Activated naive CD8-positive, alpha-beta T cell treated with anti-CD3 and anti-CD28 coated beads, Interleukin-2, amount 10 ng/mL, durations not matched to agents 7 days and 5 days (primary cell): Measurements from ENCODE around the gene OR1D5. TPM values are rescaled to one million over a fixed set of nuclear protein-coding genes. Genes with fewer than 3 reads are reported as not detected.
A peak's percentile ranks its signal among the peaks of the same experiment; 100 is the strongest.

Experiments used
- ATAC-seq: fragments of 150-1000 bp; cut with Tn5 transposase; one replicate; pipeline ENCODE4 v1.10.0; 2021; ENCODE audit warnings: low read depth, moderate library complexity
- POLR2A ChIA-PET: fragments of 350-600 bp; sonication (Branson Sonifier 250); formaldehyde crosslinking; loops from one replicate; lab custom pipeline; 2021; ENCODE audit warnings: antibody characterized with exemption; lab: Charles Lee
- DNase-seq: peaks from one replicate; pipeline ENCODE4 v3.0.0; 2021
- H3K27ac Mint-ChIP-seq: one replicate; pipeline ENCODE4 v1.8.0; 2022; ENCODE audit warnings: mild to moderate bottlenecking, mixed read lengths
- H3K27me3 Mint-ChIP-seq: one replicate; pipeline ENCODE4 v1.8.0; 2022; ENCODE audit warnings: mild to moderate bottlenecking, moderate library complexity, mixed read lengths
- H3K36me3 Mint-ChIP-seq: one replicate; pipeline ENCODE4 v1.8.0; 2021; ENCODE audit warnings: mild to moderate bottlenecking, mixed read lengths
- H3K4me1 Mint-ChIP-seq: one replicate; pipeline ENCODE4 v1.8.0; 2021; ENCODE audit warnings: mixed read lengths
- H3K4me3 Mint-ChIP-seq: one replicate; pipeline ENCODE4 v1.8.0; 2022; ENCODE audit warnings: mild to moderate bottlenecking, moderate library complexity, mixed read lengths
- H3K9me3 Mint-ChIP-seq: one replicate; pipeline ENCODE4 v1.8.0; 2021; ENCODE audit warnings: mixed read lengths
- total RNA-seq, 2 experiments: library from RNA; stranded (reverse); gene quantifications; one replicate each; pipeline ENCODE4 v1.2.3, GENCODE V29; 2021

Gene OR1D5
- total RNA-seq, 2 experiments from 2014 or later, result not detected

- DNase-seq, result no peak
- H3K36me3 Mint-ChIP-seq, result no peaks in the 10 kb centered on the region
Measured at GRCh38 chr17:3026856-3027751, 36.3 kb downstream of the OR1D5 start.

GRCh38 chr17:3026125-3026855 lies 37.1 kb downstream of the OR1D5 start:
- peaks cover 2% of the 10 kb centered on the region for H3K9me3 Mint-ChIP-seq

More at GRCh38 chr17:3026856-3027751, 36.3 kb downstream of the OR1D5 start:
- POLR2A ChIA-PET, result no interaction called here
- H3K9me3 Mint-ChIP-seq, result peaks cover 2% of the 10 kb centered on the region
- no peaks in the 10 kb centered on the region for H3K4me1 Mint-ChIP-seq
- no peak for ATAC-seq
- H3K27me3 Mint-ChIP-seq, result no peaks in the 10 kb centered on the region
- H3K27ac Mint-ChIP-seq, result no peak overlapping the region
- no peak overlapping the region for H3K4me3 Mint-ChIP-seq

DNA sequence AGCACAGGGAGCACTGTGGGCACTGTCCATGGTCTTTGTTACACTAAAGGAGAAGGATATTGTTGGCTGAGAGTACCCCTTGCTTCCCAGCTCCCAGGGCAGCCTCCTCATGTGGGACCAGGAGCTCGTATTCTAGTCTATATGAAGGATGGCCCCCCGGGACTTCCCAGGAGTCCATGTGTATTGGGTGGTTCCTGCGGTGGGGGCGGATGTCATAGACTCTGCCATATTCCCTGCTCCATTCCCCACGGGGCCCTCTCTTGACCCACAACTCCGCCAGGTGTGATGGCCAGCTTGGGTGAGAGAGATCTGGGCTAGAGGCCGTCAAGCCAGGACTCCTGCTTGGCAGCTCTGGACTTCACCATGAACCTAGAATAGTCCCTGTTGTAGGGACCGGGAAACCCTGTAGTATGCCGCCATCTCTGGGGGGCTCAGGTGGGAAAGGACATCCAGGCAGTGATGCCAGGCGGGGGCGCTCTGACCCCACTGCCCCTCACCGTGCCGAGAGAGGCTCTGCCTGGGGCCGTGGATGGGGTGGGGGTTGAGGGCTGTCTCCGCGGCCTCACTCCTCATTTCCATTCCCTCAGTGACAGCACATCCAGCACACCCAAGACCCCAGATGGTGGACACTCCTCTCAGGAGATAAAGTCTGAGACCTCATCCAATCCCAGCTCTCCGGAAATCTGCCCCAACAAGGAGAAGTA lies 37.8 kb downstream of the OR1D5 start:
- Mint-ChIP-seq H3K4me3 (no peak overlapping the region), H3K9me3 (peaks cover 3% of the 10 kb centered on the region), H3K27ac (no peak overlapping the region), H3K4me1 (no peaks in the 10 kb centered on the region), H3K27me3 (no peaks in the 10 kb centered on the region), H3K36me3 (peaks cover 2% of the 10 kb centered on the region)
- DNase-seq (no peak), ATAC-seq (no peak)
- POLR2A ChIA-PET, result no interaction called here

More at GRCh38 chr17:3026125-3026855, 37.1 kb downstream of the OR1D5 start:
- ATAC-seq (no peak), DNase-seq (no peak)
- Mint-ChIP-seq H3K4me1 (no peaks in the 10 kb centered on the region), H3K27me3 (no peaks in the 10 kb centered on the region), H3K36me3 (no peaks in the 10 kb centered on the region), H3K4me3 (no peak overlapping the region), H3K27ac (no peak overlapping the region)
- POLR2A ChIA-PET, result no interaction called here

DNA sequence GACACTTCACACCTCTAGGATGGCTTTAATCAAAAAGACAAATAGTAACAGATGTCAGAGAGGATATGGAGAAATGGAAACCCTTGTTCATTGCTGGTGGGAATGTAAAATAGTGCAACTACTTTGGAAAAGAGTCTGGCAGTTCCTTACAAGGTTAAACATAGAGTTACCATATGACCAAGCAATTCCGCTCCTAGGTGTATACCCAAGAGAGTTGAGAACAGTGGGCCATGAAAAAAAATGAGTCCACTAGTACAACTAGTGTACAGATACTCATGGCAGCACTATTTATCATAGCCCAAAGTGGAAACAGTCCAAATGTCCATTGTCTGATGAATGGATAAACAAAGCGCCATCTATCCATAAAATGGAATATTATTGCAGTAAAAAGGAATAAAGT lies 39.1 kb downstream of the OR1D5 start:
- POLR2A ChIA-PET, result no interaction called here
- Mint-ChIP-seq H3K4me1 (no peaks in the 10 kb centered on the region), H3K9me3 (peaks cover 3% of the 10 kb centered on the region), H3K36me3 (peaks cover 2% of the 10 kb centered on the region), H3K27me3 (no peaks in the 10 kb centered on the region), H3K27ac (no peak overlapping the region), H3K4me3 (no peak overlapping the region)
- no peak for DNase-seq
- ATAC-seq, result no peak

DNA sequence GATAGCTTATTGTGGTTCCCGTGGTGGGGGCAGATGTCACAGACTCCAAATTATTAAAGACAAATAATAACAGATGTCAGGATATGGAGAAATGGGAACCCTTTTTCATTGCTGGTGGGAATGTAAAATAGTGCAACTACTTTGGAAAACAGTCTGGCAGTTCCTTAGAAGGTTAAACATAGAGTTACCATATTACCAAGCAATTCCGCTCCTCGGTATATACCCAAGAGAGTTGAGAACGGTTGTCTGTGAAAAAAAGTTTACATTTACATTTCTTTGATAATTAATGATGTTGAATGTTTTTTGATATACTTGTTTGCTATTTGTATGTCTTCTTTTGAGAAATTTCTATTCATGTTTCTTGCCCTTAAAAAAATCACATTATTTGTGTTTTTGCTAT lies 41.2 kb downstream of the OR1D5 start:
- H3K27me3 Mint-ChIP-seq, result no peaks in the 10 kb centered on the region
- no peaks in the 10 kb centered on the region for H3K4me1 Mint-ChIP-seq
- H3K27ac Mint-ChIP-seq, result no peak overlapping the region
- POLR2A ChIA-PET, result no interaction called here
- DNase-seq, result no peak
- H3K36me3 Mint-ChIP-seq, result peaks cover 2% of the 10 kb centered on the region
- no peak for ATAC-seq
- H3K4me3 Mint-ChIP-seq, result no peak overlapping the region
- H3K9me3 Mint-ChIP-seq, result peaks cover 3% of the 10 kb centered on the region

DNA sequence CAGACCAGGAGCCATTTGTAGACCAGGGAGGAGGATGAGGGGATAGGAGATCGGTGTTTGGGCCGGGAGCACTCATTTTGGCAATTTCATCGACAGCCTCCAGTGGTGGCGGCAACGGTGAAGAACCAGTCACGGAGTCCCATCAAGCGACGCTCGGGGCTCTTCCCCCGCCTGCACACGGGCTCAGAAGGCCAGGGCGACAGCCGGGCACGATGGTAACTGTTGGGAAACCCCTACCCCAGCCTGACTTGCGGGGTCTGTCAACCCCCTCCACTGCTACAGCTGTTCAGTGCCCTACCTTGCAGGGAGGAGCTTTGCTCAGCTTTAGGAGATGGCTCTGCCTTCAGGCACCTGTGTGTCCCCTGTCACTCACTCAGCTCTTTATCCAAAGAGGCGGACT lies 43.0 kb downstream of the OR1D5 start:
- DNase-seq (no peak), ATAC-seq (no peak)
- Mint-ChIP-seq H3K9me3 (peaks cover 3% of the 10 kb centered on the region), H3K4me1 (no peaks in the 10 kb centered on the region), H3K27me3 (no peaks in the 10 kb centered on the region), H3K36me3 (peaks cover 2% of the 10 kb centered on the region), H3K4me3 (no peak overlapping the region), H3K27ac (no peak overlapping the region)
- POLR2A ChIA-PET, result no interaction called here

DNA sequence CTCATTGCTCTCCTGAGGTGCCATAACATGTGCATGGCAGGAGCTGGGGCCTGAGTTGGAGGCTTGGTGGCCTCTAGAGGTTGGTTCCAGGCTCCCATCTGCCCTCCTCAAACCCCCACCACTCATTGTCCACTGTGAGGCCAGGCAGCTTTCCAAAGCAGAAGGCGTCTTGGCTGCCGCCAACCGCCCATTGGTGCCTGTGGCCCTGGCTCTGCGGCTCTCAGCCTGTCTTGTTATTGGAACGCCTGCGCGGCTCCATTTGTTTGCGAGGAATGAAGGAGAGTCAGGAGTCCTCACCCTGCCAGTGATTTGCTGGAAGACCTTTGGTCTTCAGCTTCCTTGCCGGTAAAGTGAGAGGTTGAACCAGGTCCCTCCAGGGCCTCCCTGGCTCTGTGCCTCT lies 43.6 kb downstream of the OR1D5 start:
- POLR2A ChIA-PET, result no interaction called here
- no peak overlapping the region for H3K27ac Mint-ChIP-seq
- no peaks in the 10 kb centered on the region for H3K4me1 Mint-ChIP-seq
- no peaks in the 10 kb centered on the region for H3K27me3 Mint-ChIP-seq
- peaks cover 2% of the 10 kb centered on the region for H3K36me3 Mint-ChIP-seq
- DNase-seq (no peak), ATAC-seq (no peak)
- H3K4me3 Mint-ChIP-seq, result no peak overlapping the region
- peaks cover 3% of the 10 kb centered on the region for H3K9me3 Mint-ChIP-seq

DNA sequence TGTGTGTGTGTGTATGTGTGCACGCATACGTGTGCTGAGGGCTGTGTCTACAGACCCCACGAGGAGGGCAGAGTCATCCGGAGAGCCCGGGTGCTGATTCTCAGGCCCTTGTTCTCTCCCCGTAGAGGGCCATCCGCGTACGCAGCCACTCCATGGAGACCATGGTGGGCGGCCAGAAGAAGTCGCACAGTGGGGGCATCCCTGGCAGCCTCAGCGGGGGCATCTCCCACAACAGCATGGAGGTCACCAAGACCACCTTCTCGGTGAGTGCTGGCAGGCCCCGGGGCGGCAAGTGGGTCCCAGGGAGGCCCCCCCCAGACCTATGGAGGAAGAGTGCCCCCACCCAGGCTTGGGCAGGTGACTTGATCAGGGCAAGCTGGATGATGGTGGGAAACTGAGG lies 45.5 kb downstream of the OR1D5 start:
- ATAC-seq (no peak), DNase-seq (no peak)
- Mint-ChIP-seq H3K36me3 (peaks cover 2% of the 10 kb centered on the region), H3K4me3 (no peak overlapping the region), H3K4me1 (no peaks in the 10 kb centered on the region), H3K27me3 (no peaks in the 10 kb centered on the region), H3K27ac (no peak overlapping the region), H3K9me3 (peaks cover 1% of the 10 kb centered on the region)
- POLR2A ChIA-PET, result no interaction called here

- POLR2A ChIA-PET, result no interaction called here
- DNase-seq, result no peak
- ATAC-seq, result no peak
- Mint-ChIP-seq H3K27me3 (no peaks in the 10 kb centered on the region), H3K36me3 (peaks cover 2% of the 10 kb centered on the region), H3K9me3 (peaks cover 1% of the 10 kb centered on the region), H3K4me1 (no peaks in the 10 kb centered on the region), H3K27ac (no peak overlapping the region), H3K4me3 (no peak overlapping the region)
Measured at GRCh38 chr17:3015890-3016289, 47.5 kb downstream of the OR1D5 start.

GRCh38 chr17:3012926-3013581 lies 50.4 kb downstream of the OR1D5 start:
- ATAC-seq (peak; percentile 70), DNase-seq (peak; percentile 56)
- H3K4me1 Mint-ChIP-seq, result no peaks in the 10 kb centered on the region
- no peak overlapping the region for H3K27ac Mint-ChIP-seq
- H3K4me3 Mint-ChIP-seq, result no peak overlapping the region
- H3K36me3 Mint-ChIP-seq, result no peaks in the 10 kb centered on the region
- POLR2A ChIA-PET, result no interaction called here
- no peaks in the 10 kb centered on the region for H3K27me3 Mint-ChIP-seq
- no peaks in the 10 kb centered on the region for H3K9me3 Mint-ChIP-seq
